Pancreas (tissue), 10 donors: ENCODE data around the gene CCSER1. TPM values are rescaled to one million over a fixed set of nuclear protein-coding genes. Genes with fewer than 3 reads are reported as not detected.
A peak's percentile ranks its signal among the peaks of the same experiment; 100 is the strongest.
"Not testable (repeated sequence)": the region's sequence is repeated elsewhere in the genome, so short reads cannot be mapped to it uniquely, and the experiment has no call there.

Experiments used
- ATAC-seq, 4 donors: fragments of 200-7000 bp; cut with Tn5 transposase; one replicate each; pipeline versions ENCODE4 v1.8.0 to v1.9.1; 2020; ENCODE audit warnings: mild to moderate bottlenecking in 4 of 4, moderate library complexity in 4 of 4
- DNase-seq, 6 donors: peaks; one replicate each; pipeline ENCODE4 v3.0.0-alpha.2; 2020
- FAIRE-seq: peaks from 2 replicates; lab custom pipeline; 2012; peaks lifted over from hg19 to GRCh38; lab: Jason Lieb, UNC
- H3K27ac ChIP-seq, 4 donors: fragments of 200-600 bp; sonication (generic); 1 replicate in 3 of 4; 2 replicates in 1 of 4; pipeline versions ENCODE4 v1.5.0 to v1.8.0; 2020
- H3K27me3 ChIP-seq, 4 donors: fragments of 200-600 bp; one replicate each; pipeline ENCODE4 v1.8.0; 2021
- H3K36me3 ChIP-seq, 3 donors: fragments of 200-600 bp; sonication (generic) in 1 of 3; one replicate each; pipeline versions ENCODE4 v1.5.0 to v1.8.0; 2020 to 2021
- H3K4me1 ChIP-seq, 3 donors: fragments of 200-600 bp; one replicate each; pipeline ENCODE4 v1.8.0; 2021
- H3K4me3 ChIP-seq, 4 donors: fragments of 200-600 bp; sonication (generic) in 2 of 4; one replicate each; pipeline versions ENCODE4 v1.5.0 to v1.8.0; 2020 to 2021
- H3K9me3 ChIP-seq, 4 donors: fragments of 200-600 bp; one replicate each; pipeline ENCODE4 v1.8.0; 2021
- WGBS, 2 donors: extraction: QIAGEN DNeasy Blood & Tissue Kit; methylation state at CpG; one replicate each; pipeline ENCODE4 v1.1.7; 2013; 5-methylcytosine and 5-hydroxymethylcytosine counted together
- intact Hi-C, 3 donors: fragments of 100-400 bp; cut with DNase I; formaldehyde crosslinking; loops; one replicate each; pipeline versions ENCODE4 v1.11.1 to v1.14.2; 2022
- polyA plus RNA-seq, 2 donors: library from polyadenylated mRNA; stranded (reverse); fragments of 200-250 nt; gene quantifications; one replicate each; pipeline ENCODE4 v1.2.3, GENCODE V29; 2013
- total RNA-seq, 6 donors: library from RNA; stranded (reverse); fragmentation: NEBNext Ultra II Directional in 4 of 6; extraction: Animal tissue kit (Norgen Biotek cat#: 25700) in 4 of 6; gene quantifications; one replicate each; pipeline versions ENCODE4 v1.2.1 to v1.2.4, GENCODE V29; 2021 to 2023
- TF ChIP-seq, protein P1 (sequence below), 4 donors: fragments of 200-600 bp; sonication (generic) in 3 of 4; IDR thresholded peaks; one replicate each; pipeline versions ENCODE4 v1.5.0 to v1.8.0; 2021; ENCODE audit warnings: antibody characterized with exemption in 4 of 4
- donor health status: healthy with polysubstance abuse.
- donor health status: DM: no; HTN: no; CAD: no; lungs with moderate emphysema.
- donor health status: DM: no; HTN: no; CAD: no.
- donor health status: control.
- donor health status: control.
- donor health status: Bipolar disorder and iron deficiency.
- donor health status: DM: yes; HTN: yes; CAD: no.
- donor health status: DM: no; HTN: no; CAD: no.
- donor health status: DM: no; HTN: no; CAD: no.
- donor health status: DM: yes; HTN: yes; CAD: no.

The CCSER1 gene
- total and polyA plus RNA-seq, 8 donors = 0.99 to 12.7 (median 5.1) TPM

DNA sequence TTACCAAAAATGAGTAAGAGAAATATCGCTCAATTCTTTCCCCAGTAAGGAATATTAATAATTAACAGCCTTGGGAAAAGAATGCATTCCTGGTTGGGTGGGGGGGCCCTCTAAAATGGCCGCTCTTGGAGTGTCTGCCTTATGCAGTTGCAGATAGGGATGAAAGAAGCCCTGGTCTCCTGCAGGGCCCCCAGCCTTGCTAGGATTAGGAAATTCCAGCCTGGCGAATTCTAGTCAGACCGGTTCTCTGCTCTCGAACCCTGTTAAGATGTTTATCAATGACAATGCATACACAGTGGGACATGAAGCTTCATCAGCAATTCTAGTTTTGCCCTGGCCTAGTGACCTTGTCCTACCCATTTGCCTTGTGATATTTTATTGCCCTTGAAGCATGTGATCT, 1128.8 kb downstream of the CCSER1 start:
- Histone ChIP-seq H3K36me3 (no peaks in the 10 kb centered on the region), H3K27ac (no peak overlapping the region), H3K9me3 (no peaks in the 10 kb centered on the region), H3K4me1 (no peaks in the 10 kb centered on the region), H3K4me3 (no peak overlapping the region), H3K27me3 (no peaks in the 10 kb centered on the region)
- intact Hi-C loops = no loop called here
- DNase-seq (no peak), FAIRE-seq (no peak), ATAC-seq (no peak)
- WGBS, 2 donors = 68 to 73% methylated on average over 5 of the region's 5 CpGs
- TF ChIP-seq, protein P1, sequence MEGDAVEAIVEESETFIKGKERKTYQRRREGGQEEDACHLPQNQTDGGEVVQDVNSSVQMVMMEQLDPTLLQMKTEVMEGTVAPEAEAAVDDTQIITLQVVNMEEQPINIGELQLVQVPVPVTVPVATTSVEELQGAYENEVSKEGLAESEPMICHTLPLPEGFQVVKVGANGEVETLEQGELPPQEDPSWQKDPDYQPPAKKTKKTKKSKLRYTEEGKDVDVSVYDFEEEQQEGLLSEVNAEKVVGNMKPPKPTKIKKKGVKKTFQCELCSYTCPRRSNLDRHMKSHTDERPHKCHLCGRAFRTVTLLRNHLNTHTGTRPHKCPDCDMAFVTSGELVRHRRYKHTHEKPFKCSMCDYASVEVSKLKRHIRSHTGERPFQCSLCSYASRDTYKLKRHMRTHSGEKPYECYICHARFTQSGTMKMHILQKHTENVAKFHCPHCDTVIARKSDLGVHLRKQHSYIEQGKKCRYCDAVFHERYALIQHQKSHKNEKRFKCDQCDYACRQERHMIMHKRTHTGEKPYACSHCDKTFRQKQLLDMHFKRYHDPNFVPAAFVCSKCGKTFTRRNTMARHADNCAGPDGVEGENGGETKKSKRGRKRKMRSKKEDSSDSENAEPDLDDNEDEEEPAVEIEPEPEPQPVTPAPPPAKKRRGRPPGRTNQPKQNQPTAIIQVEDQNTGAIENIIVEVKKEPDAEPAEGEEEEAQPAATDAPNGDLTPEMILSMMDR (IDR thresholded peaks at IDR 0.05) = no peak

- no peak overlapping the region for H3K4me3 ChIP-seq
- 91 to 98% methylated on average over 1 of the region's 1 CpG for WGBS, 2 donors
- H3K27me3 ChIP-seq = no peaks in the 10 kb centered on the region
- no peak overlapping the region for H3K27ac ChIP-seq
- intact Hi-C loops = no loop called here
- no peaks in the 10 kb centered on the region for H3K4me1 ChIP-seq
- ATAC-seq (no peak), DNase-seq (no peak), FAIRE-seq (no peak)
- TF ChIP-seq, protein P1 (IDR thresholded peaks at IDR 0.05) = no peak
- H3K9me3 ChIP-seq = no peaks in the 10 kb centered on the region
- no peaks in the 10 kb centered on the region for H3K36me3 ChIP-seq
Observed at GRCh38 chr4:91256751-91257150, 1129.6 kb downstream of the CCSER1 start.

DNA sequence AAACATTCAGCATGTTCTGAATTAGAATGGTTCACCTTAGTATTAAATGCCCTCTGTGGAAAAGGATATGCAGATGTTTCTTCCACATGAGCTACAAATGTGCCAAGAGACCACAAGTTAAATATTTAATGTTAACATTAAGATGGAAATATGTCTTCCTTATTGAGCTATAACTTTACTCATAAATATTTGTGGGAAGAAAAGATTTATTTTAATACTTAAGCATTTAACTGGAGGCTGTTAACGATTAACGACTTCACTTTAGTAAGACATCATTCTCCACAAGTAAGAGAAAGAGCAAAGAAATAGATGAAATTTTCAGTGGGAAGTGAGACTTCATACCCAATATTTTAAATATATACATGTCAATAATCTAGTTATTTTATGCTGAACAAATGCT, 1130.5 kb downstream of the CCSER1 start:
- WGBS, 2 donors = 84 to 88% methylated on average over 2 of the region's 2 CpGs
- no peak for DNase-seq
- no peak for FAIRE-seq
- ATAC-seq = no peak
- no peak overlapping the region for H3K4me3 ChIP-seq
- intact Hi-C loops = no loop called here
- H3K4me1 ChIP-seq = no peaks in the 10 kb centered on the region
- H3K27me3 ChIP-seq = no peaks in the 10 kb centered on the region
- no peak overlapping the region for H3K27ac ChIP-seq
- H3K36me3 ChIP-seq = no peaks in the 10 kb centered on the region
- H3K9me3 ChIP-seq = no peaks in the 10 kb centered on the region
- TF ChIP-seq, protein P1 (IDR thresholded peaks at IDR 0.05) = no peak

GRCh38 chr4:91258326-91258725, 1131.1 kb downstream of the CCSER1 start:
- no peak for ATAC-seq
- no peak for FAIRE-seq

GRCh38 chr4:91267543-91267942, 1140.3 kb downstream of the CCSER1 start:
- H3K4me1 ChIP-seq = peaks cover 0 to 13% (median 11%) of the 10 kb centered on the region in 3 donors
- no peak for DNase-seq
- H3K36me3 ChIP-seq = no peaks in the 10 kb centered on the region
- no peak overlapping the region for H3K27ac ChIP-seq
- FAIRE-seq = no peak
- no peak overlapping the region for H3K4me3 ChIP-seq
- ATAC-seq = peak in 2 of 4 donors; percentile 54 to 72
- no peaks in the 10 kb centered on the region for H3K27me3 ChIP-seq
- intact Hi-C loops = no loop called here
- TF ChIP-seq, protein P1 (IDR thresholded peaks at IDR 0.05) = no peak
- no peaks in the 10 kb centered on the region for H3K9me3 ChIP-seq

More at GRCh38 chr4:91258326-91258725, 1131.1 kb downstream of the CCSER1 start:
- H3K4me3 ChIP-seq = no peak overlapping the region
- no peak overlapping the region for H3K27ac ChIP-seq
- no peaks in the 10 kb centered on the region for H3K4me1 ChIP-seq
- no peaks in the 10 kb centered on the region for H3K36me3 ChIP-seq
- intact Hi-C loops = no loop called here
- TF ChIP-seq, protein P1 (IDR thresholded peaks at IDR 0.05) = no peak
- no peak for DNase-seq
- no peaks in the 10 kb centered on the region for H3K9me3 ChIP-seq
- no peaks in the 10 kb centered on the region for H3K27me3 ChIP-seq

DNA sequence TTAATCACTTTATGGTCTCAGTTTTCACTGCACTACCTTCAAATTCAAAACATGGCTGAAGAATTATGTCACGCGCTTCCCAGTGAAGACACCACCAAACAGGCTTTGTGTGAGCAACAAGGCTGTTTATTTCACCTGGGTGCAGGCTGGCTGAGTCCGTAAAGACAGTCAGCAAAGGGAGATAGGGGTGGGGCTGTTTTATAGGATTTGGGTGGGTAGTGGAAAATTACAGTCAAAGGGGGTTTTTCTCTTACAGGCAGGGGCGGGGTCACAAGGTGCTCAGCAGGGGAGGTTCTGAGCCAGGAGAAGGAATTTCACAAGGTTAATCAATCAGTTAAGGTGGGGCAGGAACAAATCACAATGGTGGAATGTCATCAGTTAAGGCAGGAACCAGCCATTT, 1141.3 kb downstream of the CCSER1 start:
- H3K27ac ChIP-seq, intact Hi-C loops, H3K27me3 ChIP-seq, H3K4me3 ChIP-seq, DNase-seq, ATAC-seq, FAIRE-seq, H3K9me3 ChIP-seq, H3K36me3 ChIP-seq: not testable (repeated sequence)
- peaks cover 0 to 13% (median 11%) of the 10 kb centered on the region in 3 donors for H3K4me1 ChIP-seq
- 82% methylated on average over 4 of the region's 4 CpGs for WGBS, 2 donors
